WTC11 (cell line): ENCODE results near the gene ADARB2. TPM values are rescaled to one million over a fixed set of nuclear protein-coding genes. Genes with fewer than 3 reads are reported as not detected.

ENCODE experiments used
- ATAC-seq: fragments of 200-7000 bp; cut with Tn5 transposase; 2 replicates; pipeline ENCODE4 v1.10.0; 2021; ENCODE audit warnings: mild to moderate bottlenecking, moderate library complexity
- CTCF ChIA-PET: fragments of 300-600 bp; sonication (Branson Sonifier 250); formaldehyde crosslinking; loops from one replicate; lab custom pipeline; 2021; ENCODE audit warnings: antibody characterized with exemption; lab: Charles Lee
- POLR2A ChIA-PET: fragments of 350-600 bp; sonication (Branson Sonifier 250); formaldehyde crosslinking; loops from one replicate; lab custom pipeline; 2021; ENCODE audit warnings: antibody characterized with exemption; lab: Charles Lee
- DNase-seq: peaks from one replicate; pipeline ENCODE4 v3.0.0; 2021; ENCODE audit warnings: low spot score
- H3K27ac Mint-ChIP-seq: 2 replicates; pipeline ENCODE4 v1.8.0; 2021; ENCODE audit warnings: mixed read lengths
- H3K27me3 Mint-ChIP-seq: 2 replicates; pipeline ENCODE4 v1.8.0; 2021; ENCODE audit warnings: low read depth, mild to moderate bottlenecking, moderate library complexity, mixed read lengths
- H3K36me3 Mint-ChIP-seq: 2 replicates; pipeline ENCODE4 v1.8.0; 2021; ENCODE audit warnings: mixed read lengths
- H3K4me1 Mint-ChIP-seq: 2 replicates; pipeline ENCODE4 v1.8.0; 2022; ENCODE audit warnings: mixed read lengths
- H3K4me3 Mint-ChIP-seq: 2 replicates; pipeline ENCODE4 v1.8.0; 2021; ENCODE audit warnings: mild to moderate bottlenecking, moderate library complexity, mixed read lengths
- H3K9me3 Mint-ChIP-seq: 2 replicates; pipeline ENCODE4 v1.8.0; 2021; ENCODE audit warnings: mixed read lengths
- JAZF1 ChIP-seq: fragments of 250-450 bp; sonication (Bioruptor Pico); IDR thresholded peaks from 2 replicates; pipeline ENCODE4 v1.9.0; 2021; ENCODE audit warnings: moderate library complexity, mild to moderate bottlenecking, inconsistent platforms
- NR2C2 ChIP-seq: sonication (generic); formaldehyde crosslinking; IDR thresholded peaks from 2 replicates; pipeline ENCODE4 v1.8.0; 2022; ENCODE audit warnings: mild to moderate bottlenecking, missing genetic modification reagents
- OVOL2 ChIP-seq: fragments of 250-450 bp; sonication (Bioruptor Pico); IDR thresholded peaks from 2 replicates; pipeline ENCODE4 v1.9.0; 2021; ENCODE audit warnings: mild to moderate bottlenecking, borderline replicate concordance
- SMAD3 ChIP-seq: sonication (generic); formaldehyde crosslinking; IDR thresholded peaks from 2 replicates; pipeline ENCODE4 v1.8.0; 2022; ENCODE audit warnings: missing genetic modification reagents, mild to moderate bottlenecking, borderline replicate concordance
- ZNF219 ChIP-seq: sonication (generic); formaldehyde crosslinking; IDR thresholded peaks from 2 replicates; pipeline ENCODE4 v1.8.0; 2023; ENCODE audit warnings: missing genetic modification reagents, mild to moderate bottlenecking, borderline replicate concordance
- ZNF317 ChIP-seq: sonication (generic); formaldehyde crosslinking; IDR thresholded peaks from 2 replicates; pipeline ENCODE4 v1.8.1; 2023; ENCODE audit warnings: low read depth, mild to moderate bottlenecking, moderate library complexity, missing genetic modification reagents, borderline replicate concordance
- ZNF396 ChIP-seq: fragments of 250-450 bp; sonication (Bioruptor Pico); IDR thresholded peaks from 2 replicates; pipeline ENCODE4 v1.8.0; 2021; ENCODE audit warnings: mild to moderate bottlenecking, moderate library complexity, borderline replicate concordance
- ZNF423 ChIP-seq: fragments of 250-450 bp; sonication (Bioruptor Pico); IDR thresholded peaks from 2 replicates; pipeline ENCODE4 v2.1.2; 2022; ENCODE audit warnings: mild to moderate bottlenecking, moderate library complexity
- ZNF671 ChIP-seq: fragments of 250-450 bp; sonication (Bioruptor Pico); IDR thresholded peaks from 2 replicates; pipeline ENCODE4 v1.8.0; 2021; ENCODE audit warnings: mild to moderate bottlenecking
- total RNA-seq: library from RNA; stranded (reverse); gene quantifications from 3 replicates; pipeline ENCODE4 v1.2.3, GENCODE V29; 2021
- TF ChIP-seq, protein P1 (sequence below): sonication (generic); formaldehyde crosslinking; IDR thresholded peaks from 2 replicates; pipeline ENCODE4 v1.8.1; 2023; ENCODE audit warnings: mild to moderate bottlenecking, missing genetic modification reagents, moderate library complexity
- TF ChIP-seq, protein P2 (sequence below): sonication (generic); formaldehyde crosslinking; conservative IDR thresholded peaks from 2 replicates; pipeline ENCODE4 v1.8.1; 2022; ENCODE audit warnings: mild to moderate bottlenecking, missing genetic modification reagents
- TF ChIP-seq, protein P3 (sequence below): sonication (generic); formaldehyde crosslinking; IDR thresholded peaks from 2 replicates; pipeline ENCODE4 v1.8.1; 2023; ENCODE audit warnings: mild to moderate bottlenecking, missing genetic modification reagents
- TF ChIP-seq, protein P4 (sequence below): sonication (generic); formaldehyde crosslinking; IDR thresholded peaks from 2 replicates; pipeline ENCODE4 v1.8.0; 2022; ENCODE audit warnings: mild to moderate bottlenecking, missing genetic modification reagents
- TF ChIP-seq, protein P5 (sequence below): sonication (generic); formaldehyde crosslinking; IDR thresholded peaks from 2 replicates; pipeline ENCODE4 v1.8.0; 2022; ENCODE audit warnings: mild to moderate bottlenecking, missing genetic modification reagents
- TF ChIP-seq, protein P6 (sequence below): sonication (generic); formaldehyde crosslinking; IDR thresholded peaks from 2 replicates; pipeline ENCODE4 v1.8.1; 2022; ENCODE audit warnings: low read depth, missing genetic modification reagents, borderline replicate concordance
- TF ChIP-seq, protein P7 (sequence below): sonication (generic); formaldehyde crosslinking; IDR thresholded peaks from 2 replicates; pipeline ENCODE4 v1.8.1; 2023; ENCODE audit warnings: mild to moderate bottlenecking, missing genetic modification reagents, moderate library complexity

ADARB2 gene
- total RNA-seq, 1 experiment from 2014 or later: 3.7 TPM

DNA sequence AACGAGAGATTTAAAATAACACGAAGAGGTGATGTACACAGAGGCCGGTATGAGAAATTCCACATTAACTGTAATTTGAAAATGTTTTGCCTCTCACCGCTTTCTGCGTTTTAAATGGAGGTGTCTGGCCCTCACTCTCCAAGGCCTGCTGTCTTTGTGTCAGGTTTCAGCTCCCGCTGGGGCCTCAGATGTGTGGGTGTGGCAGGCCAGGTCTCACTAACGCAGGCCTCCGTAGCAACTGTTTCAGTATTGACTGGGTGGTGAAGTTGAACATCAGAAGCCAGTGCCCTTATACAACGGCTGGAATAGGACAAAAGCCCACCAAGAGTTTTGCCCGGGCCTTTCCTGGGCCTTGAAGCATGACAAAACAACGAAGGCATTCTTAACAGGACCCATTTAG, 303.1 kb downstream of the ADARB2 start:
- TF ChIP-seq OVOL2 (CRISPR knock-in tag): no peak
- TF ChIP-seq, protein P1, sequence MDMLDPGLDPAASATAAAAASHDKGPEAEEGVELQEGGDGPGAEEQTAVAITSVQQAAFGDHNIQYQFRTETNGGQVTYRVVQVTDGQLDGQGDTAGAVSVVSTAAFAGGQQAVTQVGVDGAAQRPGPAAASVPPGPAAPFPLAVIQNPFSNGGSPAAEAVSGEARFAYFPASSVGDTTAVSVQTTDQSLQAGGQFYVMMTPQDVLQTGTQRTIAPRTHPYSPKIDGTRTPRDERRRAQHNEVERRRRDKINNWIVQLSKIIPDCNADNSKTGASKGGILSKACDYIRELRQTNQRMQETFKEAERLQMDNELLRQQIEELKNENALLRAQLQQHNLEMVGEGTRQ (CRISPR knock-in tag): no peak
- peaks cover 30% of the 10 kb centered on the region for H3K4me1 Mint-ChIP-seq
- H3K27ac Mint-ChIP-seq: no peak overlapping the region
- ATAC-seq: peak; percentile 91
- DNase-seq: peak; percentile 49
- no peak overlapping the region for H3K4me3 Mint-ChIP-seq
- peaks cover 20% of the 10 kb centered on the region for H3K36me3 Mint-ChIP-seq
- ChIA-PET POLR2A (no interaction called here), CTCF (interaction anchor here (1.0 to 2.2 kb wide), 4 partner anchors 13 to 303 kb away, joined by 3 to 20 read pairs (median 6); partner anchors contain the start of gene ADARB2)
- peaks cover 5% of the 10 kb centered on the region; the same call in 1 of the 2 replicates for H3K27me3 Mint-ChIP-seq
- peaks cover 23% of the 10 kb centered on the region for H3K9me3 Mint-ChIP-seq

DNA sequence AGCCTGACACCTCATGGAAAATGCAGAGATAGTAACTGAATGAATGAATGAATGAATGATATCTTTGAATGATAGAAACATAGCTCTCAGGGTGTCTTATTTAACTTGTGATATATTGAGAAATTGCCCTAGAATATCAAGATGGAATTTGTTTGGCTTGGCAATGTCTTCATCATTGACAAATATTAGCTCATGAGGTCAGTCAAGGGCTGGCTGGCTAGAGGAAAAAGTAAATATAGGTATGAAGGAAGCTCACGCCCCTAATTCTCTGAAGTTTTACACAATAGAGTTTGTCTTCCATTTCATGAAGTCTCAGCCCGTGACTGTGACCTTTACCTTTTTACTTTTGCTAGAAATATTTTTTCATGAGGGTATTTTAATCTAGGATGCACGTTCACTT, 305.2 kb downstream of the ADARB2 start:
- TF ChIP-seq JAZF1 (CRISPR knock-in tag) (no peak), ZNF396 (CRISPR knock-in tag) (no peak), SMAD3 (CRISPR knock-in tag) (no peak), ZNF219 (CRISPR knock-in tag) (no peak), NR2C2 (CRISPR knock-in tag) (no peak), ZNF423 (CRISPR knock-in tag) (no peak), ZNF671 (CRISPR knock-in tag) (no peak), ZNF317 (CRISPR knock-in tag) (no peak)
- TF ChIP-seq, protein P2, sequence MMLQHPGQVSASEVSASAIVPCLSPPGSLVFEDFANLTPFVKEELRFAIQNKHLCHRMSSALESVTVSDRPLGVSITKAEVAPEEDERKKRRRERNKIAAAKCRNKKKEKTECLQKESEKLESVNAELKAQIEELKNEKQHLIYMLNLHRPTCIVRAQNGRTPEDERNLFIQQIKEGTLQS: no peak
- TF ChIP-seq, protein P3, sequence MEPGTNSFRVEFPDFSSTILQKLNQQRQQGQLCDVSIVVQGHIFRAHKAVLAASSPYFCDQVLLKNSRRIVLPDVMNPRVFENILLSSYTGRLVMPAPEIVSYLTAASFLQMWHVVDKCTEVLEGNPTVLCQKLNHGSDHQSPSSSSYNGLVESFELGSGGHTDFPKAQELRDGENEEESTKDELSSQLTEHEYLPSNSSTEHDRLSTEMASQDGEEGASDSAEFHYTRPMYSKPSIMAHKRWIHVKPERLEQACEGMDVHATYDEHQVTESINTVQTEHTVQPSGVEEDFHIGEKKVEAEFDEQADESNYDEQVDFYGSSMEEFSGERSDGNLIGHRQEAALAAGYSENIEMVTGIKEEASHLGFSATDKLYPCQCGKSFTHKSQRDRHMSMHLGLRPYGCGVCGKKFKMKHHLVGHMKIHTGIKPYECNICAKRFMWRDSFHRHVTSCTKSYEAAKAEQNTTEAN: no peak
- TF ChIP-seq, protein P4, sequence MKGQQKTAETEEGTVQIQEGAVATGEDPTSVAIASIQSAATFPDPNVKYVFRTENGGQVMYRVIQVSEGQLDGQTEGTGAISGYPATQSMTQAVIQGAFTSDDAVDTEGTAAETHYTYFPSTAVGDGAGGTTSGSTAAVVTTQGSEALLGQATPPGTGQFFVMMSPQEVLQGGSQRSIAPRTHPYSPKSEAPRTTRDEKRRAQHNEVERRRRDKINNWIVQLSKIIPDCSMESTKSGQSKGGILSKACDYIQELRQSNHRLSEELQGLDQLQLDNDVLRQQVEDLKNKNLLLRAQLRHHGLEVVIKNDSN (CRISPR knock-in tag): no peak
- TF ChIP-seq, protein P5, sequence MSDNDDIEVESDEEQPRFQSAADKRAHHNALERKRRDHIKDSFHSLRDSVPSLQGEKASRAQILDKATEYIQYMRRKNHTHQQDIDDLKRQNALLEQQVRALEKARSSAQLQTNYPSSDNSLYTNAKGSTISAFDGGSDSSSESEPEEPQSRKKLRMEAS (CRISPR knock-in tag): no peak
- TF ChIP-seq, protein P6, sequence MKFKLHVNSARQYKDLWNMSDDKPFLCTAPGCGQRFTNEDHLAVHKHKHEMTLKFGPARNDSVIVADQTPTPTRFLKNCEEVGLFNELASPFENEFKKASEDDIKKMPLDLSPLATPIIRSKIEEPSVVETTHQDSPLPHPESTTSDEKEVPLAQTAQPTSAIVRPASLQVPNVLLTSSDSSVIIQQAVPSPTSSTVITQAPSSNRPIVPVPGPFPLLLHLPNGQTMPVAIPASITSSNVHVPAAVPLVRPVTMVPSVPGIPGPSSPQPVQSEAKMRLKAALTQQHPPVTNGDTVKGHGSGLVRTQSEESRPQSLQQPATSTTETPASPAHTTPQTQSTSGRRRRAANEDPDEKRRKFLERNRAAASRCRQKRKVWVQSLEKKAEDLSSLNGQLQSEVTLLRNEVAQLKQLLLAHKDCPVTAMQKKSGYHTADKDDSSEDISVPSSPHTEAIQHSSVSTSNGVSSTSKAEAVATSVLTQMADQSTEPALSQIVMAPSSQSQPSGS (CRISPR knock-in tag): no peak
- TF ChIP-seq, protein P1 (CRISPR knock-in tag): no peak
- TF ChIP-seq, protein P7, sequence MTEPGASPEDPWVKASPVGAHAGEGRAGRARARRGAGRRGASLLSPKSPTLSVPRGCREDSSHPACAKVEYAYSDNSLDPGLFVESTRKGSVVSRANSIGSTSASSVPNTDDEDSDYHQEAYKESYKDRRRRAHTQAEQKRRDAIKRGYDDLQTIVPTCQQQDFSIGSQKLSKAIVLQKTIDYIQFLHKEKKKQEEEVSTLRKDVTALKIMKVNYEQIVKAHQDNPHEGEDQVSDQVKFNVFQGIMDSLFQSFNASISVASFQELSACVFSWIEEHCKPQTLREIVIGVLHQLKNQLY (CRISPR knock-in tag): no peak
- no peak overlapping the region for H3K27ac Mint-ChIP-seq
- H3K4me1 Mint-ChIP-seq: peaks cover 30% of the 10 kb centered on the region
- peaks cover 20% of the 10 kb centered on the region for H3K36me3 Mint-ChIP-seq
- peaks cover 23% of the 10 kb centered on the region for H3K9me3 Mint-ChIP-seq
- H3K4me3 Mint-ChIP-seq: no peak overlapping the region
- peaks cover 10% of the 10 kb centered on the region for H3K27me3 Mint-ChIP-seq
- CTCF ChIA-PET: interaction anchor here (1.1 kb wide), 1 partner anchor 11 kb away, joined by 5 read pairs; no protein-coding TSS in a partner anchor
- ATAC-seq (no peak), DNase-seq (no peak)
- POLR2A ChIA-PET: no interaction called here
